22Rv1 (cell line): ENCODE data around the gene DNMBP.
A peak's percentile ranks its signal among the peaks of the same experiment; 100 is the strongest.

Experiments
- H3K27ac ChIP-seq: fragments of 450-650 bp; 2 replicates; pipeline ENCODE4 v1.5.1; 2017
- CTCF ChIP-seq: fragments of 450-650 bp; IDR thresholded peaks from 2 replicates; pipeline ENCODE4 v1.5.1; 2017; ENCODE audit warnings: mild to moderate bottlenecking
- ZFX ChIP-seq: fragments of 450-650 bp; IDR thresholded peaks from 2 replicates; pipeline ENCODE4 v1.6.1; 2017; ENCODE audit warnings: antibody characterized with exemption, borderline replicate concordance

The DNMBP gene

GRCh38 chr10:99851825-99852224 is 157.9 kb downstream of the DNMBP start:
- TF ChIP-seq ZFX (no peak), CTCF (no peak)
- H3K27ac ChIP-seq: no peak overlapping the region

GRCh38 chr10:99850767-99851340 is 158.9 kb downstream of the DNMBP start:
- H3K27ac ChIP-seq: peak overlapping the region; percentile 86
- TF ChIP-seq ZFX (no peak), CTCF (no peak)

- no peak for TF ChIP-seq CTCF
- TF ChIP-seq ZFX: no peak
- H3K27ac ChIP-seq: peak overlapping the region; percentile 86
These were observed 159.6 kb downstream of the DNMBP start for GRCh38 chr10:99850021-99850766.

GRCh38 chr10:99849536-99849935 is 160.2 kb downstream of the DNMBP start:
- TF ChIP-seq CTCF: no peak
- no peak for TF ChIP-seq ZFX
- H3K27ac ChIP-seq: peak overlapping the region; percentile 86

- H3K27ac ChIP-seq: peak overlapping the region; percentile 86
- TF ChIP-seq ZFX (no peak), CTCF (no peak)
These were observed 160.7 kb downstream of the DNMBP start for GRCh38 chr10:99849057-99849456.

- H3K27ac ChIP-seq: peak overlapping the region; percentile 35
These were observed 163.8 kb downstream of the DNMBP start for GRCh38 chr10:99845837-99846382.

More at GRCh38 chr10:99845837-99846382, 163.8 kb downstream of the DNMBP start:
- TF ChIP-seq ZFX (no peak), CTCF (peak; percentile 87)
